SK-MEL-5 (cell line): ENCODE measurements around the gene DNAAF1. TPM values are rescaled to one million over a fixed set of nuclear protein-coding genes. Genes with fewer than 3 reads are reported as not detected.

Experiments
- DNase-seq: peaks from one replicate; pipeline ENCODE4 v3.0.0-alpha.2; 2016; ENCODE audit warnings: low read depth, low spot score
- in situ Hi-C: cut with HindIII; loops from 2 replicates; pipeline ENCODE4 v1.10.0; 2016; ENCODE audit warnings: low sequenced_read_pairs, high pct_unique_total_duplicates, low pct_unique_long_range_greater_than_20kb
- total RNA-seq: library from RNA; depleted of rRNA; stranded (reverse); fragments of >200 nt; shearing (Covaris generic); gene quantifications from 2 replicates; pipeline ENCODE4 v1.2.3, GENCODE V29; 2014

DNAAF1 gene
- total RNA-seq, 1 experiment from 2014 or later = 0.63 TPM

- no peak for DNase-seq
- in situ Hi-C loops = no loop called here
Measured at GRCh38 chr16:84178146-84178765, 33.1 kb downstream of the DNAAF1 start.

DNA sequence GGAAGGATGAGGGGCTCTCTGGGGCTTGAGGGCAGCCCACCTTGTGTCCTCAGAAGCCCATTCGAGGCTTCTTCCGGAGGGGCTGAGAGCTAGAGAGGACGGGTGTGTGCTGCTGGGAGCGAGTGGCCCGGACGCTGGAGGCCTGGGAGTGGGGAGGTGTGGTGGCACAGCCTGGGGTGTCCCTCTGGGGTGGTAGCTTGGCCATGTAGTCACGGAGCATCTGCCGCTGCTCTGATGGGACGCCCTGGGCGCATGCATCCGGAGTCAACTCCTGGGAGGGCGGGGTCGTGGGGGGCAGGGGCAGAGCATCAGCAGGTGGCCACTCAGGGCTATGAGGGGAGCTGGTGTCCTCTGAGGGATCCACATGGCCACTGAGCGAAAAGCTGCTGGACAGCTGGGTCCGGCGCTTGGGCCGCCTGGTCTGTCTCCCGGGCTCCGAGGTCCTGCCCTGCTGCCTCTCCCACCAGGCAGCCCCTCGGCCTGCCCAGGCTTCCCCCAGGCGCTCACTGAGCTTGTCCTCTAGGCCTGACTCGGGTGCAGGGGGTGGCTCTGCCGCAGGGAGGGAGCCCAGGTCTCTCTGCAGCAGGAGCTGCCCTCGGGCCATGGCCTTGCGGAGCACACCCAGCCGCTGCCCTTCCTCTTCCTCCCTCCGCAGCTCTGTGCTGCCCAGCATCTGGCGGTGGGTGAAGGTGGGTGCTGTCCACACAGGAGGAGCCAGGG is 33.9 kb downstream of the DNAAF1 start:
- no peak for DNase-seq
- in situ Hi-C loops = no loop called here

GRCh38 chr16:84179612-84180320 is 34.7 kb downstream of the DNAAF1 start:
- in situ Hi-C loops = no loop called here
- DNase-seq = no peak

- in situ Hi-C loops = no loop called here
- no peak for DNase-seq
Measured at GRCh38 chr16:84180519-84181140, 35.5 kb downstream of the DNAAF1 start.

GRCh38 chr16:84181144-84181915 is 36.2 kb downstream of the DNAAF1 start:
- no peak for DNase-seq
- in situ Hi-C loops = no loop called here

- in situ Hi-C loops = no loop called here
- DNase-seq = no peak
Measured at GRCh38 chr16:84182104-84182503, 37.0 kb downstream of the DNAAF1 start.

- no peak for DNase-seq
- in situ Hi-C loops = no loop called here
Measured at GRCh38 chr16:84182680-84183571, 37.8 kb downstream of the DNAAF1 start.

GRCh38 chr16:84183572-84183875 is 38.4 kb downstream of the DNAAF1 start:
- in situ Hi-C loops = no loop called here
- no peak for DNase-seq

DNA sequence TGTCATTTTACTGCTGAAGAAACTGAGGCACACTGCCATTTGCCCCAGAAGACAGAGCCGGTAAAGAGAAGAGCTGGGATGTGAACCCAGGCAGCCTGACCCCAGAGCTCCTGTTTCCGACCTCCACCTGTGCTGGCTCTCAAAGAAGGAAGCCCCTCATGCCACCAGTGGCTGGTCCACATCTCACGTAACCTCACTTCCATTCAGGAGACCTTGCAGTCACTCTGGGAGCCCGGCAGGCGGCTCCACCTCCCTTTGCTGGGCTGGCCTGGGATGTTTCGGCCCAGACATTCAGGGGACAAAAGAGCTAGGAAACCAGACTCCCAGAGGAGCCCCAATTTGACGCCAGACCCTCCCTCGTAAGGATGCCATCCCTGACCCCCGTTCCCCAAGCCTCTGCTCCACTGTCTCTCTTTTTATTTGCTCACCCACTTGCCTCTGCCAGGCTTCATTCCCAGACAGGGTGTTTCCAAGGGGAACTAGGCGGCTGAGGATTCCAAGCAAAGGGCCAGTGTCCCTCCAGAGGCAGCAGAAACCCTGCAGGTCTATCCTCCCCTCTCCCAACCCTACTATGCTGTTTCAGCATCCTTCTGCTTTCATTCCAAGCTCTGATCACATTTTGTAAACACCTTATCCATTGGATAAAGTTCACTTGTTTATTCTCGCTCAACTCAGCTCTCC is 38.9 kb downstream of the DNAAF1 start:
- DNase-seq = peak; percentile 64
- in situ Hi-C loops = no loop called here

- no peak for DNase-seq
- in situ Hi-C loops = no loop called here
Measured at GRCh38 chr16:84184775-84185174, 39.7 kb downstream of the DNAAF1 start.

DNA sequence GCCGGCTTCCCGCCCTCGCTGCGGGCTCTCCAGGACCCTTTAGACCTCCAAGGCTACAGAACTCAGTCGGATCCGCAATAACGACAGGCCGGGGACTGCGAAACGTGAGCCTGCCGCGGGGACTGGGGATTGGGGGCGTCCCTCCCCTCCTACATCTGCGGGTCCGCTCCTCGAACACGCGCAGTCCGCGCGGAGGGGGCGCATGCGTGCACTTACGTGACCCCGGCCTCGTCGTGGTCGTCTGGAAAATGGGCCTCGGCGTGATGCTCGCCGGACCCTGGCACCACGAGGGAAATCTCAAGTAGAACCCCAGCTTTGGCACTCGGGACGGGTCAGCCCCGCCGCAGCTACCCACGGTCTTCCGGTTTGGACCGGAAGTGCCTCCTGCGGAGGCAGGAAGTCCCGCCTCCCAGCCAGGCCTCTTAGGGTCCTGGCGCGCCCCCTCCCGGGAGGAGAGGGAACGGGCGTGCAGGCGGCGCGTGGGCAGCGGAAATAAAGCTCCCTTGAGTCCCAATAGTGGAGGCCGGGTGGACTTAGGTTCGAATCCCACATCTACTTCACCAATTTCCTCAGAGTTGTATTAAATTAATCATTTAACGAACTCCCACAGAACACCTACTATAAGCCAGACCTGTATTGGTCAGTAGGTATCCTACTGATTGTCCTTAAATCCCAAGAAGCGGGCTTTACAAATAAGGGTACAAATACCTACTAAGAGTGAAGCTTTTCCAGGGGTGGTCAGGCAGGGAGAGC is 41.8 kb downstream of the DNAAF1 start, which contains the start of gene TAF1C:
TSS of gene TAF1C (minus strand) at position 373 of the 753 bp plus-strand sequence. CDS start 2,069 bp downstream, outside the sequence.
- peak; percentile 91 for DNase-seq
- in situ Hi-C loops = no loop called here

- DNase-seq = no peak
- in situ Hi-C loops = no loop called here
Measured at GRCh38 chr16:84190731-84191388, 45.8 kb downstream of the DNAAF1 start, which contains the start of gene ADAD2. ADAD2 (plus strand) TSS chr16:84191157; CDS start chr16:84191231, 74 bp downstream.

GRCh38 chr16:84191466-84191865 is 46.4 kb downstream of the DNAAF1 start:
- in situ Hi-C loops = no loop called here

GRCh38 chr16:84193480-84193879 is 48.4 kb downstream of the DNAAF1 start:
- in situ Hi-C loops = no loop called here
- no peak for DNase-seq

More at GRCh38 chr16:84191466-84191865, 46.4 kb downstream of the DNAAF1 start:
- DNase-seq = no peak

GRCh38 chr16:84194018-84194417 is 48.9 kb downstream of the DNAAF1 start:
- no peak for DNase-seq
- in situ Hi-C loops = no loop called here
